Adrenal gland (tissue), 12 donors: ENCODE measurements around the gene NPAS3. TPM values are rescaled to one million over a fixed set of nuclear protein-coding genes. Genes with fewer than 3 reads are reported as not detected.

ENCODE experiments used
- DNase-seq, 7 donors: peaks; one replicate each; pipeline ENCODE4 v3.0.0-alpha.2; 2019 to 2020
- H3K27ac ChIP-seq, 5 donors: fragments of 200-600 bp; sonication (generic) in 4 of 5; 1 replicate in 3 of 5; 2 replicates in 2 of 5; pipeline versions ENCODE4 v1.5.1 to v1.8.0; 2016 to 2020; ENCODE audit warnings: mild to moderate bottlenecking in 1 of 5
- H3K27me3 ChIP-seq: fragments of 200-600 bp; 2 replicates; pipeline ENCODE4 v1.8.0; 2021
- H3K36me3 ChIP-seq, 2 donors: fragments of 200-600 bp; replicated peaks in 1 of 2; 1 replicate in 1 of 2; 2 replicates in 1 of 2; pipeline versions ENCODE4 v1.5.1 to v1.8.0; 2018 to 2022
- H3K4me1 ChIP-seq, 2 donors: fragments of 200-600 bp; replicated peaks in 1 of 2; 1 replicate in 1 of 2; 2 replicates in 1 of 2; pipeline versions ENCODE4 v1.5.1 to v1.8.0; 2018 to 2021
- H3K4me3 ChIP-seq, 4 donors: fragments of 200-600 bp; sonication (generic) in 3 of 4; one replicate each; pipeline ENCODE4 v1.5.1; 2016 to 2018
- H3K9me3 ChIP-seq, 3 donors: fragments of 200-600 bp; sonication (generic) in 1 of 3; replicated peaks in 1 of 3; 1 replicate in 2 of 3; 2 replicates in 1 of 3; pipeline versions ENCODE4 v1.5.1 to v1.8.0; 2016 to 2021
- CTCF ChIP-seq, 6 experiments: fragments of 450-650 bp in 4 of 6; fragments of 200-600 bp in 2 of 6; sonication (generic) in 1 of 6; IDR thresholded peaks; 1 replicate in 5 of 6; 2 replicates in 1 of 6; pipeline versions ENCODE4 v1.5.1 to v1.8.0; 2016 to 2021; ENCODE audit warnings: antibody characterized with exemption in 6 of 6, mild to moderate bottlenecking in 2 of 6, moderate library complexity in 1 of 6
- POLR2A ChIP-seq, 2 donors: fragments of 450-650 bp; IDR thresholded peaks; one replicate each; pipeline ENCODE4 v1.6.1; 2017; ENCODE audit warnings: antibody characterized with exemption in 2 of 2, mild to moderate bottlenecking in 2 of 2, moderate library complexity in 1 of 2
- WGBS, 4 donors: extraction: QIAGEN DNeasy Blood & Tissue Kit in 2 of 4; methylation state at CpG; one replicate each; pipeline versions ENCODE4 v1.1.5 to v1.1.7; 2013 to 2017; 5-methylcytosine and 5-hydroxymethylcytosine counted together
- intact Hi-C, 2 donors: fragments of 100-400 bp; cut with DNase I; formaldehyde crosslinking; loops; one replicate each; pipeline versions ENCODE4 v1.14.1 to v1.15.0; 2022 to 2023
- polyA plus RNA-seq, 3 donors: library from polyadenylated mRNA; stranded (reverse); fragments of 200-250 nt in 2 of 3; fragments of 350-450 nt in 1 of 3; fragmentation: Illumina TruSeq in 1 of 3; extraction: RNeasy Lipid Tissue Mini Kit (QIAGEN cat#74804) in 1 of 3; gene quantifications; one replicate each; pipeline ENCODE4 v1.2.3, GENCODE V29; 2013 to 2014
- total RNA-seq, 9 donors: library from RNA; depleted of rRNA in 4 of 9; stranded (reverse); fragments of >200 nt in 4 of 9; fragments of 120-200 nt in 1 of 9; fragmentation: NEBNext Ultra II Directional in 1 of 9; extraction: Animal tissue kit (Norgen Biotek cat#: 25700) in 1 of 9; gene quantifications; one replicate each; pipeline versions ENCODE4 v1.1.0 to v1.2.4, GENCODE V29; 2013 to 2023
- donor health status: healthy with polysubstance abuse.
- donor health status: Bipolar disorder and iron deficiency.
- donor health status: DM: yes; HTN: yes; CAD: no.
- donor health status: DM: no; HTN: no; CAD: no.
- donor health status: DM: no; HTN: no; CAD: no.
- donor health status: DM: yes; HTN: yes; CAD: no.

Gene NPAS3
- total and polyA plus RNA-seq, 12 donors = 0.36 to 7.5 (median 1.5) TPM

- H3K27ac ChIP-seq = no peak overlapping the region
- TF ChIP-seq POLR2A (IDR thresholded peaks at IDR 0.05) (no peak), CTCF (IDR thresholded peaks at IDR 0.05) (no peak)
Observed at GRCh38 chr14:33483541-33483940, 544.9 kb downstream of the NPAS3 start.

GRCh38 chr14:33484264-33484663 lies 545.6 kb downstream of the NPAS3 start:
- H3K27me3 ChIP-seq = no peaks in the 10 kb centered on the region
- intact Hi-C loops = no loop called here
- TF ChIP-seq POLR2A (IDR thresholded peaks at IDR 0.05) (no peak), CTCF (IDR thresholded peaks at IDR 0.05) (no peak)
- H3K4me1 ChIP-seq = no peaks in the 10 kb centered on the region
- no peak for DNase-seq
- no peak overlapping the region for H3K4me3 ChIP-seq
- WGBS, 4 donors = 24 to 50% (median 45%) methylated on average over 5 of the region's 5 CpGs
- H3K36me3 ChIP-seq = no peaks in the 10 kb centered on the region
- H3K9me3 ChIP-seq = no peaks in the 10 kb centered on the region
- no peak overlapping the region for H3K27ac ChIP-seq

More at GRCh38 chr14:33483541-33483940, 544.9 kb downstream of the NPAS3 start:
- WGBS, 4 donors = 77 to 81% (median 80%) methylated on average over 4 of the region's 4 CpGs
- Histone ChIP-seq H3K4me3 (no peak overlapping the region), H3K4me1 (no peaks in the 10 kb centered on the region), H3K27me3 (no peaks in the 10 kb centered on the region), H3K9me3 (no peaks in the 10 kb centered on the region), H3K36me3 (no peaks in the 10 kb centered on the region)
- no peak for DNase-seq
- intact Hi-C loops = no loop called here

- no peak for TF ChIP-seq CTCF (IDR thresholded peaks at IDR 0.05)
- TF ChIP-seq POLR2A (IDR thresholded peaks at IDR 0.05) = no peak
- Histone ChIP-seq H3K9me3 (no peaks in the 10 kb centered on the region), H3K27ac (no peak overlapping the region), H3K36me3 (no peaks in the 10 kb centered on the region), H3K4me1 (no peaks in the 10 kb centered on the region), H3K27me3 (no peaks in the 10 kb centered on the region), H3K4me3 (no peak overlapping the region)
- intact Hi-C loops = no loop called here
- WGBS, 4 donors = 73 to 89% (median 82%) methylated on average over 2 of the region's 2 CpGs
- DNase-seq = no peak
Observed at GRCh38 chr14:33486332-33486890, 547.7 kb downstream of the NPAS3 start.

- WGBS, 4 donors = 87 to 90% (median 89%) methylated on average over 5 of the region's 5 CpGs
- intact Hi-C loops = no loop called here
- no peaks in the 10 kb centered on the region for H3K36me3 ChIP-seq
Observed at GRCh38 chr14:33488582-33488981, 549.9 kb downstream of the NPAS3 start.

More at GRCh38 chr14:33488582-33488981, 549.9 kb downstream of the NPAS3 start:
- Histone ChIP-seq H3K9me3 (no peaks in the 10 kb centered on the region), H3K4me3 (no peak overlapping the region), H3K27me3 (no peaks in the 10 kb centered on the region), H3K27ac (no peak overlapping the region), H3K4me1 (no peaks in the 10 kb centered on the region)
- no peak for TF ChIP-seq CTCF (IDR thresholded peaks at IDR 0.05)
- TF ChIP-seq POLR2A (IDR thresholded peaks at IDR 0.05) = no peak
- DNase-seq = no peak
